ENCODE data around the gene GPN1.
"Not testable (repeated sequence)": the region's sequence is repeated elsewhere in the genome, so short reads cannot be mapped to it uniquely, and the experiment has no call there.

The GPN1 gene

GRCh38 chr2:27667446-27667845, 38.6 kb downstream of the GPN1 start:
- no peak for DNase-seq (ENCODE audit: low read depth in 2 of 3, low spot score in 2 of 3)

DNA sequence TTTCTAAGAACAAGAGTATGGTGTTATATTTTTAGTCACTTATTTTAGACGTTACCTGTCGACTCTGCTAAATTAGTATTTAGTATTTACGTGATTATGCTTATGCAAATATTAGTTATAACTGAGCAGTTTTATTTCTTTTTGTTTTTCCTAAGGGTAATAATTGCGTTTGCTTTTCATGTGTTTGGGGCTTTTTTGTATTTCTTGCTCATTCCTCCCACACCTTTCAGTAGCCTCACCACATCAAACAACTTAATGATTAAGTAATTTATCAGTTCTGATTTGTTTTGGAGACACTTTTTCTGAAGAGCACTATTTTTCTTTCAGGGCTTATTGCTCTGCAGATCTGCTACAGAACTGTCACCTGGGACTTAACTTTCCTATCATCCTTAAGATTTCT, 42.4 kb downstream of the GPN1 start:
- no peak for DNase-seq (ENCODE audit: low read depth in 2 of 3, low spot score in 2 of 3)

DNA sequence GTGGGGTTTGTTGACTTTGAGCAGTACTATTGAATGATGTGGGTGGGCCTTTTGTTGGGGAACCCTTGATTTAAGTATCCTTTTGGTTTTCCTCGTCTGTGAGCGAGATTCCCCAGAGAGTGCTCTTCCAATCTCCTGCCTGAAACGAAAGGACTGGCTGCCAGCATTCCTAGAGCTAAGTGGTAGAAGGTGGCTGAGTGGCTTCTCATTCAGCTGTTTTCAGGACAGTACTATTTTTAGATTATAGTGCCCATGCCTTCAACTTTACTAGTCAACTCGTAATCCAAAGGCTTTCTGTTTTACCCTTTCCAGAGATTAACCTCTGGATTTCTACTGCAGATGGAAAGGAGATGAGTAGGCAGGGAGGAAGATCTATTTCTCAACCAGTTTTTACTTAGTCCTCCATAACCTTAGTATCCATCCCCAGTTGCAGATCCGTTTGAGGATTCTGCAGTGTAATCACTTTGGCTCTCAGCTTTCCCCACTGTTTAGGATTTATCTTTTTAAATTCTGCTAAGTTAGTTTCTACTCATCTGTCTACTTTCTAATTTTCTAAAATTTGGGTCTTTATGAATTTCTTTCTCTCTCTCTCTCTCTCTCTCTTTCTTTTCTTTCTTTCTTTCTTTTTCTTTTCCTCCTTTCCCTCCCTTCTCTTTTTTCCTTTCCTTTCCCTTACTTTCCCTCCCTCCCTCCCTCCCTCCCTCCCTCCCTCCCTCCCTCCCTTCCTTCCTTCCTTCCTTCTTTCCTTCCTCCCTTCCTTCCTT, 44.1 kb downstream of the GPN1 start:
- DNase-seq (ENCODE audit: low read depth in 2 of 3, low spot score in 2 of 3): no peak

DNA sequence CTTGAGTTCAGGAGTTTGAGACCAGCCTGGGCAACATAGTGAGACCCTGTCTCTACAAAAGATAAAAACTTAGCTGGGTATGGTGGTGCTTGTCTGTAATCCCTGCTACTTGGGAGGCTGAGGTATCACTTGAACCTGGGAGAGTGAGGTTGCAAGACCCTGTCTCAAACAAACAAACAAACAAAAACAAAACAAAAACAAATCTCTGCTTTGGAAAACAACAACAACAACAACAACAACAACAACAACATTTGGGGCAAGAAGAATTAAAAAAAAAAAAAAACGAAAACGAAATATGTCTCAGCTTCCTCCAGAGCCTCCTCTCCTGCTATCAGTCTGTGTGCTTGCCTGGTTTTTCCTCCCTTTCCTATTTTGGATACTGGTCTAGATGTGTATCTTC, 51.7 kb downstream of the GPN1 start:
- DNase-seq (ENCODE audit: low read depth in 2 of 3, low spot score in 2 of 3): no peak

DNA sequence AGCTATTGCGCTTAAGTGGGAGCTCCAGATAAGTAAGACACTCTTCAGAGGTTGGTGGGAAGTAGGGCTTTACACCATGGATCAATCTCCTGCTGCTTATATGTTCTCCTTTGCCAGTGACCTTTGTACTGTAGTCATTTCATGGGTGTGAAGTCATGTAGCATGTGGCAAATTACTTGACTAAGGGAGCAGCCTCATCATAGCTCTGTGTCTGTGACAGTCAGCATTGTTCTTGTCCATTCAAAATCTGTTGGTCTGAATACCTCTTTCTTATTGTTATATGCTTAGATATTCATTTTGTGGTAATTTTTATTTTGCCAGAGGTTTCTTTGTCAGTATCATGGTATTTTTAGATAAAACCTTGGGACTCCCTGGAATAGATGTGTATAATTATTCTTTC, 53.0 kb downstream of the GPN1 start:
- DNase-seq (ENCODE audit: low read depth in 2 of 3, low spot score in 2 of 3): no peak

GRCh38 chr2:27682334-27682771, 53.5 kb downstream of the GPN1 start:
- not testable (repeated sequence) for DNase-seq (ENCODE audit: low read depth in 2 of 3, low spot score in 2 of 3)

DNA sequence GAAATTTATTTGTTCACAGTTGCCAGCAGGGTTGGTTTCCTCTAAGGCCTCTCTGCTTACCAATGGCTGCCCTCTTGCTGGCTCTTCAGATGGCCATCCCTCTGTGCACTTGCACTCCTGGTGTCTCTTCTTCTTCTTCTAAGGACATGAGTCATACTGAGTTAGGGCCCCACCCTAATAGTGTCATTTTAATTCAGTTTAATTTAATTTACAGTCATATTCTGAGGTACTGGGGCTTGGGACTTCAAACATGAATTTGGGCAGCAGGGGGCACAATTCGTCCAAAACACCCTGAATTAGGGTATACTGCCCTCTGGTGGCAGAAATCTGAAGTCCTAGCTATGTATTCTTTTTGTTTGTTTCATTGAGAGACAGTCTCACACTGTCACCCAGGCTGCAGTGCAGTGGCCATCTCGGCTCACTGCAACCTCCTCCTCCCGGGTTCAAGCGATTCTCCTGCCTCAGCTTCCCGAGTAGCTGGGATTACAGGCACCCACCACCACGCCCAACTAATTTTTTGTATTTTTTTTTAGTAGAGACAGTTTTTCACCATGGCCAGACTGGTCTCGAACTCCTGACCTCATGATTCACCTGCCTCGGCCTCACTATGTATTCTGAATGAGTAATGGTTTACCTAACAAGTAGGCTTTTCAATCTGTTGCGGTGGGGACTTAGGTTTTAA, 54.7 kb downstream of the GPN1 start:
- DNase-seq (ENCODE audit: low read depth in 2 of 3, low spot score in 2 of 3): peak; percentile 54 to 93 (median 57)

DNA sequence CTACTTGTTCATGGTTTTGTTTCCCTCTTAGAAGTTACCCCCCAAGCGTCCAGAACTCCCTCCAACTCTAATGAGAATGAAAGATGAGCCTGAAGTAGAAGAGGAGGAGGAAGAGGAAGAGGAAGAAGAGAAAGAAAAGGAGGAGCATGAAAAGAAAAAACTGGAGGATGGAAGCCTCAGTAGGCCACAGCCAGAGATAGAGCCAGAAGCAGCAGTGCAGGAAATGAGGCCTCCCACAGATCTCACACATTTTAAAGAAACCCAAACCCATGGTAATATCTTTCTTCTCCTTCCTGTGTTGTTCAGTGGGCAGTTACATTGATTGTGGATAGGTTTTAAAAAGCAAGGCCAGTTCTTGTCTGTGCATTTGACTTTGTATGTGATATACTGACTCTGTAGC, 56.2 kb downstream of the GPN1 start:
- not testable (repeated sequence) for DNase-seq (ENCODE audit: low read depth in 2 of 3, low spot score in 2 of 3)

DNA sequence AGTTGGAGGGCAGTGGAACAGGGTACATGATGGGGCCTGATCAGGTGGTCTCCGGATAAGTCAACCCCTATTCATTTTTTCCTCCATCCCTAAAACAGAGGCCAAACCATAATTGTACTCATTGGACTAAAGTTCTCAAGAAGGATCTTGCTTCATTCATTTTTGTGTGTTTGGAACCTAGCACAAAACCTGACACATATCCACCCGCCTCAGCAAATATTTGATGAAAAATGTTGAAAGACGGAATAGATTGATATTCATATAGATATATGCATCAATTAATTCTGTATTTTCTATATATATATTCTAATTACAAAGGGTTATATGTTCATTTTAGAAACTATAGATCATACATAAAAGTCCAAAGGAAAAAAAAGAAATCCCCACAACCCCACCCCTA, 56.7 kb downstream of the GPN1 start:
- no peak for DNase-seq (ENCODE audit: low read depth in 2 of 3, low spot score in 2 of 3)

- no peak for DNase-seq (ENCODE audit: low read depth in 2 of 3, low spot score in 2 of 3)
Observed at GRCh38 chr2:27687232-27687631, 58.4 kb downstream of the GPN1 start.

DNA sequence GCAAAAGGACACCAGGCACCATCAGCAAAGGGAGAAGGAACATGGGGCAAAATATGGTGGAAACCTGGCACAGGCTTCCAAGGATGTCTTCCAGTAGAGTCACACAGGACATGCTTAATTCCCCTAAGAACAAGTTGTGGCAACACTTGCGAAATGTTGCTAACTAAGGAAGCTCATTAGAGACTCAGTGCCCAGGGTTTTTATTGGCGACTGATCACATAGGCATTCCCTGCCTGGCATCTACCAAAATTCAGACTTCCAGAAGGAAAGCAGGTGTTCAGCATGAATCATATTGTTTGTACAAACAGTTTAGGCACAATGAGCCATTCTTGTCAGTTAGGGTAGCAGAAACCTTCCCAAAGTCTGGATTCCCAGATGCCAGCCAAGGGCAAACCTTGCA, 60.6 kb downstream of the GPN1 start:
- no peak for DNase-seq (ENCODE audit: low read depth in 2 of 3, low spot score in 2 of 3)

- DNase-seq (ENCODE audit: low read depth in 2 of 3, low spot score in 2 of 3): no peak
Observed at GRCh38 chr2:27690052-27690451, 61.2 kb downstream of the GPN1 start.

DNA sequence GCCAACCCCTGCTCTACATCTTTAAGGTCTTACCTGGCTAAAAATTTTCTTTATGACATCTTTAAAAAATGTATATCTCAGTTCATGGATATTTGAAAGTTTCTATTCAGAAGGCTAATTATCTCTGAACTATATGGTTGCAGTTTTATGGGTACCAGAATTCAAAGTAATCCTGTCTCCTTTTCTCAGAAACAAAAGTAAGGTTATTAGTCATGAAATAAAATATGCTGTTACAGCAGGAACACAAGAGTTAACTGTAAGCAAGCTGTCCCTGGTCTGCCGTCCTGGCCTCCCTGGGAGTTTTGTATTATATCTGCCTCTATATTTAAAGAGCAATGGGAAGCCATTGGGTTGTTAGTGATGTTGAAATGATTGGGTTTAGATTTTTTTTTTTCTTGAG, 68.8 kb downstream of the GPN1 start:
- DNase-seq (ENCODE audit: low read depth in 2 of 3, low spot score in 2 of 3): no peak
